Stimulated activated CD8-positive, alpha-beta memory T cell treated with anti-CD3 and anti-CD28 coated beads, Interleukin-2, amount 100 ng/mL, for 1 hour (primary cell): ENCODE results near the gene MAML2.

Source experiments
- DNase-seq, 2 donors: peaks; one replicate each; pipeline ENCODE4 v3.0.0-alpha.2; 2020; ENCODE audit warnings: low read depth in 2 of 2

Gene MAML2

DNA sequence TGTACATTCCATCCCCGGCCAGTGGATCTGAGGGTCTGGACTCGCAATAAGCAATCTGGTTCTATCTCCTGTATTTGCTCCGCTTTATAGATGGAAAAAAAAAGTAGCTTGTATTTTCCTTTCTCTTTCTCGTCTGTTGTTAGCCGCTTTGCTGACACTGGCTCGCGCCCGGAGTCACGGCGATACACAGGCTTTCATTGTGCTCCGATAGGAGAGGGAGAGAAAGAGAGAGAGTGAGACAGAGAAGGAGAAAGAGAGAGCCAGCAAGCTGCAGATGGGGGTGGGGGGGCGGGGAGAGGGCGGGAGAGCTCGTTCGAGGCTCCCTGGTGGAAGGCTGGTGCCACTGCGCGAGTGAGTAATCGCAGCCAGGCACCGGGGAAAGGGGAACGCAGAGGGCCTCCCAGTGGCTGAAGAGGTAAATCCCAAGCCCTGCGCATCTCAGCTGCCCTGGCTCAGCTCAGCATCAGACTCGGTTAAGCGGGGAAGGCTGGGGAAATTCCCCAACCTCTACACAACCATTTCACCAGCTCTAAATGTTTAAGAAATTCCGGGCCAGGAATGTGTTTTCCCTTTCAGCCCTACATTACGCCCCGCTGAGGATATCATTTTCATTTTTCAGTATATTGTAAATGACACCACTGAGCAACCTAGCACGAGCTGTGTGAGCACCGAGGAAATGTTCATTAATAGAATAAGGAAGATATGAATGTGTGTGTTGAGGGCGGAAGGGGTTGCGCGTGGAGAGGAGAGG lies at the start of gene MAML2:
TSS of gene MAML2 (minus strand) at position 235 of the 751 bp plus-strand sequence. CDS start 1,300 bp downstream, outside the sequence.
- DNase-seq, result peak; percentile 80 to 85

GRCh38 chr11:96391698-96392307 lies 48.8 kb upstream of the MAML2 start:
- no peak for DNase-seq

DNA sequence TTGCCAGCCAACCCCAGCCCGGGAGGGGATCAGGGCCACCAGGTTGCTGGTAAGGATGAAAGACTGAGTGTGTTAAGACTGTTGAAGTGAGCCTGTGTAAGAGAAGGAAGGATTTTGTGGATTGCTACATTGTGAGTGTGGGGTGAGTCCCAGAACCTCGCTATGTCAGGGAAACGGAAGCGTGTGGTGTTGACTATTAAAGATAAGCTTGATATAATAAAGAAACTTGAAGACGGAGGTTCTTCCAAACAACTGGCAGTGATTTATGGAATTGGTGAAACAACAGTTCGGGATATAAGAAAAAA lies 47.4 kb upstream of the MAML2 start:
- DNase-seq, result no peak

DNA sequence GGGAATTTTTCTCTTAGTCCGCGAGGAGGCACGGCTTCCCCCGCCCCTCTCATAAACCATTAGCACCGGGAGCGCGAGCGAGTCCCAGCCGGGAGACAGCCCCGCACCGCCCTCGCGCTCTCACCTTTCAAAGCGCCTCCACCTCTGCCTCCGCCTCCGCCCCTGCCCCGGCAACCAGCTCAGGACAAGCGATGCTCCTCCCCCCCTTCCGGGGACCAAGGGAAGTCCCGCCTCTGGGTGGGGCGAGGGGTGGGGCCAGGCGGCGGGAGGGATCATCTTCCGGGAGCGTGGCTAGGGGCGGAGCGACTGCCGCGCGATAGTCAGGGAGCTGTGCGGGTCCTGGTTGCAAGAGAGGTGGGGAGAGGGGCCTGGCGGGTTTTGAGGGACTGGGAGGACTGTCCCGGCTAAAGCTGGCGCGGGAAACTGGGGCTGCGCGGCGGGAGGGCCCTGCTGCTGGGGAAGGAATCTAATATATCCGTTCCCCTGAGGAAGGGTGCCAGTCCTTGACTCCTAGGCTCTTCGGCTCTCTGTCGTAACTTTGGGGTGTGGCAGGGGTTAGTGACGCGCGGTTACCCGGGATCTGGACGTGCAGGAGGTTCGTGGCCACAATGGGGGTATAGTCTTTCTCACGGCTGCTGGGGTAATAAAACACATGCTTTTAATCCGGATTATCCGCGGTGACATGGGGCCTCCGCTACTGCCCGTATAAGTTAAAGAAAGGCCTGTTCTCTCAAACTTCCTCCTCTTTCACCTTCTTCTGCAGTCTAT lies 46.9 kb upstream of the MAML2 start, which contains the start of the genes CCDC82 and JRKL:
TSS of gene CCDC82 (minus strand) at position 193 of the 768 bp plus-strand sequence. CDS start 5,165 bp downstream, outside the sequence.
TSS of gene JRKL (plus strand) at position 294 of the 768 bp plus-strand sequence. CDS start 637 bp downstream, outside the sequence.
- DNase-seq, result peak; percentile 97 to 98

DNA sequence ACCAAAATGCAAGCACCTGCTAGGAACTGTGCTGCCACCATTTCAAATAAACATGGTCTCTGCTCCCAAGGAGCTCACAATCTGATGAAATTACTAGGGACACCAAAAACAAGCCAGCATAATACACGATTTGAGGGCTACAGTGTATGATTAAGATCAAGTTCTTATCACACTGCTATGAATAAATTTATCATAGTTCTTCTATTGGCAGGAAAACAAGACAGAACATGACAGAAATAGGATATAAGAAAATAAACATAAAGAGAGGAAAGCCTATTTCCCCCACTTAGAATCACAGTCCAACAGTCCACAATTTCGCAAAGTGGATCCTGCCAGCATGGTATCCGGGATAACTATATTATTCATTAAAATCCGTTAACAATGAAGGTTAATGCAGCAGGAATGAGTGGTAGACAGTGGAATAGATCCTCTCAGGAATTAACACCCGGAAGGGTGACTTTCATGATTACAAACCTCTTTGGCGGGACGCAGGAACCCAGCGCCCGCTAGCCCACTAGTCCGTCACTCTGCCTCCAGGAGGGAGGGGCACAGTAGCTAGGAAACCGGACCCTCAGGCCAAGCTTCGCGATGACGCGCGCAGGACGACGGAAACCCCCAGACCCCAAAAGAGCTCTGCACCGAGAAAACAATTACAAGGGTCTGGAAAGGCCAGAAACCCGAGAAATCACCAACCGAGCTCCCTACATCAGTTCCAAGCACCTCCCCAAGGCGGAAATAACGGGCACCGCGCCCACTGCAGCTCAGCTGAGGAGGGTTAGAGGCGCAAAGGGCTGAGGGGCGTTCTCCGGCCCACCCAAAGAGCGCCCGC lies 46.1 kb upstream of the MAML2 start:
- DNase-seq, result no peak

GRCh38 chr11:96385187-96385586 lies 42.2 kb upstream of the MAML2 start:
- DNase-seq, result no peak

DNA sequence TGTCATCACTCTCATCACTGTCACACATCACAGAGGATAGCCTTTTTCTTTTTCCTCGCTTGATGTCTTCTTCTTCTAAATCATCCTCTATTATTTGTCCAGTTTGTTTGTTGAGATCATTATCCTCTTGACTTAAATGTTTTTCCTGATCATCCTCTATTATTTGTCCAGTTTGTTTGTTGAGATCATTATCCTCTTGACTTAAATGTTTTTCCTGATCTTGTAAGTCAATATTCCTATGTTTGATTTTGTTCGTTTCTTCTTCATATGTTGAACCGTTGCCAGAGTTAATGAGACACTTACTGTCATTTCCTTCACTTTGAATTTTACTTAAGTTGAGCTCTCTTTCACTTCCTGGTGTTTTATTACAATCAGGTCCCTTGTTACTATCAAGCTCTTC lies 41.2 kb upstream of the MAML2 start:
- no peak for DNase-seq

- DNase-seq, result no peak
Measured at GRCh38 chr11:96376796-96377195, 33.8 kb upstream of the MAML2 start.

DNA sequence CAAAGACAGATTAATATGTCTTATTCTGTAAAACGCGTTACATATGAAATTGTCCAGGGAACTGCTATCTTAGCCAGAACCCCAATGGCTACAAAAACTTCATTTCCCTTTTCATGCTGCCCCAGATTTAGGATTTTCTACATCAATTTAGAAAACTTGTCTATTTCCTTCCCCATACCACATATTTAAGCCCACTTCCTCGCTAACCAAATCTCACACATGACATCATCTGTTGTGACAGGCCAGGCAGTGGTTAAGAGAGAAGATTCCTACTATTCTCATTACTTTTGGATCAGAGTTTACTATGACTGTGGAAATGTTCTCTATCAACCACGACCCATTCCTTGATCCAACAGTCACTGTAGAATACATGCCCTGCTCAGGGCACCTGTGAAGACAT lies 30.8 kb upstream of the MAML2 start:
- DNase-seq, result no peak

DNA sequence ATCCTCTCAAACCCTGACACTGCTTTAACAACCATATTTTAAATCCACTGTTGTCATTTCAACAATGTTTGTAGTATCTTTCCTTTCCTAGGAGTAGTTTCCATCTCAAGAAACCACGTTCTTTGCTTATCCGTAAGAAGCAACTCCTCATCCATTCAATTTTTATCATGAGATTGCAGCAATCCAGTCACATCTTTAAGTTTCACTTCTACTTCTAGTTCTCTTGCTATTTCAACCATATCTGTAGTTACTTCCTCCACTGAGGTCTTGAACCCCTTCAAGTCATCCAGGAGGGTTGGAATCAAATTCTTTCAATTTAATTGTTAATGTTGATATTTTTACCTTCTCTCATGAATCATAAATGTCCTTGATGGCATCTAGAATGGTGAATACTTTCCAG lies 24.3 kb upstream of the MAML2 start:
- no peak for DNase-seq

GRCh38 chr11:96366024-96366423 lies 23.0 kb upstream of the MAML2 start:
- no peak for DNase-seq

- DNase-seq, result no peak
Measured at GRCh38 chr11:96365493-96365892, 22.5 kb upstream of the MAML2 start.

DNA sequence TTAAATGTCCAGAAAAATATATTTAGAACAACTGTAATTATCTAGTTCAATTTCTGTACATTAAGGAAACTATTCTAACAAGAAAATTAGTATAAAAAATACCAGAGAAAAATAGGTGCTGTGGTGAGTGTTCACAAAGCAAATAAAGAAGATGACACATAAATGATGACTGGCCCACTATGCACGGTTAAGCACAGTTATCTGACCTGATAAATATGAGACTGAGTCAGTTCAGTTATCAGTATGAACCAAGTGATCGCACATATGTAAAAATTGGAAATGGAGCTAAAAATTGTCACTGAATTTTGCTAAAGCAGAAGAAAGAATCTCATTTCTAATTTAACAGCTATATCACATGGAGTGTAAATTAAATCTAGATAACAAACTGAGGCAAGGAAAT lies 18.8 kb upstream of the MAML2 start:
- DNase-seq, result no peak

GRCh38 chr11:96358321-96358720 lies 15.3 kb upstream of the MAML2 start:
- no peak for DNase-seq

DNA sequence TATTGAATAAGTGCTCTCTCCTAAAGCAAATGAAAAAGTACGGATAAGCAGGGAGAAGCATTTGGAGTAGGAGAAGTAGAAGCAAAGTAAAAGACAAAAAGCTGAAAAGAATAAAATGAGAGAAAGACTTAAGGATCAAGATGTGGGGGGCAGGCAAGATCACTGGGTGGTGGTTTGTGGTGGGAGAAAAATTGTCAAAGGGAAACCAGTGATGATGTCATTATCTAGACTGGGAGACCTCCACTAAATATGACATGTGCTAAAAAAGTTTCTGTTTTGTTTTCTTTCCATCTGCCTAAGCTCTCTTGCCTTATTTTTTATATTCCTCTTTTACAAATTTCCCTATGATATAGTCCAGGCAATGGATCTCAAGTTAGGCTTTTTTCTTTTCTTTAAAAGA lies 14.8 kb upstream of the MAML2 start:
- DNase-seq, result no peak

GRCh38 chr11:96356848-96357247 lies 13.9 kb upstream of the MAML2 start:
- DNase-seq, result no peak

DNA sequence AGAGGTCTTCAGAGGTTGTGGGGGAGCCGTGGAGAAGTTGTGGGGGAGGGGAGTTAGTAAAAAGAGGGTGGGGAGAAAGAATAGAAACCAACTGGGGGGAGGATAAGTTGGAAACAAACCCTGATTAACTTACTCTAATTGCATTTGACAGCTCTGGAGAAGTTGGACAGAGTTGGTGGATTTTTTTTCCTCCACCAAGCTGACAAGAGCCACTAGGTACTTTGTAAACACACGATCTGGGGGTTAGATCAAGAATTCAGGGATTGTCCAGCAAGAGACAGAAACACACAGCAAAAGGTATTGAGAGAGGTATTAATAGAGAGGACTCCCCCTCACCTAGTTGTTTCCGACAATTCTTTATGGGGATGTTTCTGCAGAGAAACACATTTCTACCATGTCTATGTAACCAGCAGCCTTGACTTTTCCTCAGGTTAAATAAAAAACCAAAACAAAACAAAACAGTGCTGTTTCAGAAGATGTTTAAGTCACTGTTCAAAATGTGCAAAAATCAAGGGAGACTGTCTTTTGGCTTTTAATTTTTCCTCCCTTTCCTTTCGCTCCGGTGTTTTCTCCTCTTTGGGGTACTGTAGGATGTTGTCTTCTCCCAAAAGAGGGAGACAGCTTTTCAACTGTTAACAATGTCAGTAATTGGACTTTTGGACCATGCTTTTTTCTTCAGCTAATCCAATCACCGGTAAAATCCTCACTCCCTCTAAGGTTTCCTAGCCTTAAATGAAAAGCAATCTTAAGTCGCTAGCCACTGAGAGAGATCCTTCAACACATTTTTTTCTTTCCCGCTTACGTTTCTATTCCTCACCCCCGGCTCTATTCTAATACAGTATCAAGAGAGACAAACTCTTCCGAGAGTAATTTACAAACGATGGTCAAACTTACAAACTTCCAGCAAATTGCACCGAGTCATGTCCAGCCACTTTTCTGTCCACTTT lies 708 bp downstream of the MAML2 start:
- DNase-seq, result no peak

DNA sequence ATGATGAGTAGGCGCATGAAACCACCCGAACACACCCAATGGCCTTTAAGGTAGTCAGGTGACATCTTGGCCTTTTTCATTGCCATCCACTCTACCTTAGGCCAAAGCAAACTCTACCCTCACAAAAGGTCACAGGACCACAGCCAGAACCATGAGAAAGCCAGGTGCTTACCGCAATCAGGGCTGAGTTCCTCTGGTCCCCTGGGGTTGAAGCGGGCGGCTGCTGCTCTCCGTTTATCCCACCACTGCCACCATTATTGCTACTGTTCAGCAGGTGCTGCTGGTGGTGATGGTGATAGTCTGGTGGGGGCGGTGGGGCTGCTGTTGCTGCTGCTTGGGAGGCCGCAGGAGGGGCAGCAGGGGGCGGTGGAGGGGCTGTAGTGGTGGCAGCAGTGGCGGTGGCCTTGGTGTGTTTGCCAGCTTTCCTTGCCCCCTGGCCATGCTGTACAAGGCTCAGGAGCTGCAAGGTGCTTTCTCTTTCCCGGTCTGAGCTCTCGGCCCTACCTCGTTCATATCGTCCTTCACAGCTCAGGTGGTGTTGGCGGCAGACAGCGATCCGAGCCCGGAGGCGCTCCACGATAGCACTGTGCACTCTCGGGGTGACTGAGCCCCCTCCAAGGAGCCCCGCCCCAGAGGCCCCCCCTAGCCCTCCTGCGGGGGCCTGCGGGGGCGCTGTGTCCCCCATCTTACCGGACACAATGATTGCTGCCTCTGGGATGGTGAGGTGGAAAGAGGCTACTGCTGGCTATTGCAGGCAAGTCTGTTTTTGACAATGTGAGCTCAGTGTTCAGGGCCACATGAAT lies 1.6 kb downstream of the MAML2 start:
- DNase-seq, result no peak

- DNase-seq, result no peak
Measured at GRCh38 chr11:96340555-96340885, 2.5 kb downstream of the MAML2 start.
